ENCODE results near the gene SELENBP1. TPM values are rescaled to one million over a fixed set of nuclear protein-coding genes. Genes with fewer than 3 reads are reported as not detected.
"Not testable (repeated sequence)": the region's sequence is repeated elsewhere in the genome, so short reads cannot be mapped to it uniquely, and the experiment has no call there.

SELENBP1 gene
- polyA plus RNA-seq, 1 donor from 2014 or later: not detected

DNA sequence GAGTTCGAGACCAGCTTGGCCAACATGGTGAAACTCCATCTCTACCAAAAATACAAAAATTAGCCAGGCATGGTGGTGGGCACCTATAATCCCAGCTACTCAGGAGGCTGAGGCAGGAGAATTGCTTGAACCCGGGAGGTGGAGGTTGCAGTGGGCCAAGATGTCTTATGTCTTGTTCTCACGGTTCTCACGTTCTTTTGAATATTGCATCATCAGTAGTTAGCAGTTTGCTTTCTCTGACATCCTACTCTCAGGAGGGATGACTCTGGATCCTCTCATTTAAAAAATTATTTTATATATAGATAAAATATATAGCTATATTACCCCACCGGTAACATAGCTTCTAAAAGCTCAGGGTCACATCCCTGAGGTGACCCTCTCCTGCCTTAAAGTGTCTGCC is 23.8 kb upstream of the SELENBP1 start:
- H3K9me3 ChIP-seq (ENCODE audit: low read length); H3K9me2 ChIP-seq (ENCODE audit: insufficient read depth, low read length); H3K4me2 ChIP-seq (ENCODE audit: low read length); H4K20me1 ChIP-seq (ENCODE audit: insufficient read depth); H3K27me3 ChIP-seq (ENCODE audit: insufficient read depth, low read depth, low read length); H3F3A ChIP-seq (ENCODE audit: insufficient read depth, low read length, poor library complexity, severe bottlenecking); H3K9ac ChIP-seq (ENCODE audit: low read length); H3K4me3 ChIP-seq (ENCODE audit: low read length); H2AFZ ChIP-seq (ENCODE audit: low read depth, low read length); H3K36me3 ChIP-seq (ENCODE audit: insufficient read depth, low read length); H3K27ac ChIP-seq (ENCODE audit: low read length): not testable (repeated sequence)
- H3K79me2 ChIP-seq (replicated peaks; ENCODE audit: insufficient read depth, low read length): peaks cover 14% of the 10 kb centered on the region

DNA sequence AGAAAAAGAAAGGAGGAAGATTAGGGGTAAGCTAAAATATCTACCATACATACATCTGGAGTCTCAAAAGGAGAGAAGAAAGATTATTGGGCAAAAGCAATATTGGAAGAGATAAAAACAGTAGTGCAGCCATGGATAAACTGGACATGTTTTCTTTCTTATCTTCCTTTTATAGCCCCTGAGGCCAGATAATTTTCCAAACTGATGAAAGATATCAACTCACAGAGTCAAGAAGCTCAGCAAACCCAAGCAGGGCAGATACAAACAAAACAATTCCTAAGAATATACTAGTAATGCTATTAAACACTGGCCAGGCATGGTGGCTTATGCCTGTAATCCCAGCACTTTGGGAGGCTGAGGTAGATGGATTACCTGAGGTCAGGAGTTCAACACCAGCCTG is 21.1 kb upstream of the SELENBP1 start:
- Histone ChIP-seq H3K79me2 (replicated peaks; ENCODE audit: insufficient read depth, low read length) (no peaks in the 10 kb centered on the region), H3K9ac (ENCODE audit: low read length) (no peak overlapping the region), H3K4me3 (ENCODE audit: low read length) (no peak overlapping the region), H3K27me3 (ENCODE audit: insufficient read depth, low read depth, low read length) (no peaks in the 10 kb centered on the region), H3K9me3 (ENCODE audit: low read length) (no peaks in the 10 kb centered on the region), H3K36me3 (ENCODE audit: insufficient read depth, low read length) (no peaks in the 10 kb centered on the region), H3K9me2 (ENCODE audit: insufficient read depth, low read length) (no peaks in the 10 kb centered on the region), H3F3A (ENCODE audit: insufficient read depth, low read length, poor library complexity, severe bottlenecking) (no peaks in the 10 kb centered on the region), H2AFZ (ENCODE audit: low read depth, low read length) (no peak overlapping the region), H3K27ac (ENCODE audit: low read length) (no peak overlapping the region), H4K20me1 (ENCODE audit: insufficient read depth) (no peaks in the 10 kb centered on the region), H3K4me2 (ENCODE audit: low read length) (no peak overlapping the region)
- TF ChIP-seq SMC3 (conservative IDR thresholded peaks at IDR 0.05; ENCODE audit: poor library complexity): no peak
- no peak for TF ChIP-seq EP300 (conservative IDR thresholded peaks at IDR 0.05; ENCODE audit: poor library complexity, severe bottlenecking)
- TF ChIP-seq TAF1 (IDR thresholded peaks at IDR 0.05; ENCODE audit: low read depth): no peak
- TF ChIP-seq, protein P1, sequence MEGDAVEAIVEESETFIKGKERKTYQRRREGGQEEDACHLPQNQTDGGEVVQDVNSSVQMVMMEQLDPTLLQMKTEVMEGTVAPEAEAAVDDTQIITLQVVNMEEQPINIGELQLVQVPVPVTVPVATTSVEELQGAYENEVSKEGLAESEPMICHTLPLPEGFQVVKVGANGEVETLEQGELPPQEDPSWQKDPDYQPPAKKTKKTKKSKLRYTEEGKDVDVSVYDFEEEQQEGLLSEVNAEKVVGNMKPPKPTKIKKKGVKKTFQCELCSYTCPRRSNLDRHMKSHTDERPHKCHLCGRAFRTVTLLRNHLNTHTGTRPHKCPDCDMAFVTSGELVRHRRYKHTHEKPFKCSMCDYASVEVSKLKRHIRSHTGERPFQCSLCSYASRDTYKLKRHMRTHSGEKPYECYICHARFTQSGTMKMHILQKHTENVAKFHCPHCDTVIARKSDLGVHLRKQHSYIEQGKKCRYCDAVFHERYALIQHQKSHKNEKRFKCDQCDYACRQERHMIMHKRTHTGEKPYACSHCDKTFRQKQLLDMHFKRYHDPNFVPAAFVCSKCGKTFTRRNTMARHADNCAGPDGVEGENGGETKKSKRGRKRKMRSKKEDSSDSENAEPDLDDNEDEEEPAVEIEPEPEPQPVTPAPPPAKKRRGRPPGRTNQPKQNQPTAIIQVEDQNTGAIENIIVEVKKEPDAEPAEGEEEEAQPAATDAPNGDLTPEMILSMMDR (IDR thresholded peaks at IDR 0.05; ENCODE audit: poor library complexity, severe bottlenecking): no peak
- no peak for TF ChIP-seq MXI1 (conservative IDR thresholded peaks at IDR 0.05; ENCODE audit: poor library complexity, severe bottlenecking)
- TF ChIP-seq RAD21 (conservative IDR thresholded peaks at IDR 0.05): no peak
- TF ChIP-seq, protein P2, sequence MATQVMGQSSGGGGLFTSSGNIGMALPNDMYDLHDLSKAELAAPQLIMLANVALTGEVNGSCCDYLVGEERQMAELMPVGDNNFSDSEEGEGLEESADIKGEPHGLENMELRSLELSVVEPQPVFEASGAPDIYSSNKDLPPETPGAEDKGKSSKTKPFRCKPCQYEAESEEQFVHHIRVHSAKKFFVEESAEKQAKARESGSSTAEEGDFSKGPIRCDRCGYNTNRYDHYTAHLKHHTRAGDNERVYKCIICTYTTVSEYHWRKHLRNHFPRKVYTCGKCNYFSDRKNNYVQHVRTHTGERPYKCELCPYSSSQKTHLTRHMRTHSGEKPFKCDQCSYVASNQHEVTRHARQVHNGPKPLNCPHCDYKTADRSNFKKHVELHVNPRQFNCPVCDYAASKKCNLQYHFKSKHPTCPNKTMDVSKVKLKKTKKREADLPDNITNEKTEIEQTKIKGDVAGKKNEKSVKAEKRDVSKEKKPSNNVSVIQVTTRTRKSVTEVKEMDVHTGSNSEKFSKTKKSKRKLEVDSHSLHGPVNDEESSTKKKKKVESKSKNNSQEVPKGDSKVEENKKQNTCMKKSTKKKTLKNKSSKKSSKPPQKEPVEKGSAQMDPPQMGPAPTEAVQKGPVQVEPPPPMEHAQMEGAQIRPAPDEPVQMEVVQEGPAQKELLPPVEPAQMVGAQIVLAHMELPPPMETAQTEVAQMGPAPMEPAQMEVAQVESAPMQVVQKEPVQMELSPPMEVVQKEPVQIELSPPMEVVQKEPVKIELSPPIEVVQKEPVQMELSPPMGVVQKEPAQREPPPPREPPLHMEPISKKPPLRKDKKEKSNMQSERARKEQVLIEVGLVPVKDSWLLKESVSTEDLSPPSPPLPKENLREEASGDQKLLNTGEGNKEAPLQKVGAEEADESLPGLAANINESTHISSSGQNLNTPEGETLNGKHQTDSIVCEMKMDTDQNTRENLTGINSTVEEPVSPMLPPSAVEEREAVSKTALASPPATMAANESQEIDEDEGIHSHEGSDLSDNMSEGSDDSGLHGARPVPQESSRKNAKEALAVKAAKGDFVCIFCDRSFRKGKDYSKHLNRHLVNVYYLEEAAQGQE (IDR thresholded peaks at IDR 0.05; ENCODE audit: borderline replicate concordance): no peak
- no peak for TF ChIP-seq POLR2AphosphoS5 (IDR thresholded peaks at IDR 0.05)
- no peak for TF ChIP-seq EZH2 (IDR thresholded peaks at IDR 0.05; ENCODE audit: borderline replicate concordance, insufficient read depth, low read length, poor library complexity, severe bottlenecking)

DNA sequence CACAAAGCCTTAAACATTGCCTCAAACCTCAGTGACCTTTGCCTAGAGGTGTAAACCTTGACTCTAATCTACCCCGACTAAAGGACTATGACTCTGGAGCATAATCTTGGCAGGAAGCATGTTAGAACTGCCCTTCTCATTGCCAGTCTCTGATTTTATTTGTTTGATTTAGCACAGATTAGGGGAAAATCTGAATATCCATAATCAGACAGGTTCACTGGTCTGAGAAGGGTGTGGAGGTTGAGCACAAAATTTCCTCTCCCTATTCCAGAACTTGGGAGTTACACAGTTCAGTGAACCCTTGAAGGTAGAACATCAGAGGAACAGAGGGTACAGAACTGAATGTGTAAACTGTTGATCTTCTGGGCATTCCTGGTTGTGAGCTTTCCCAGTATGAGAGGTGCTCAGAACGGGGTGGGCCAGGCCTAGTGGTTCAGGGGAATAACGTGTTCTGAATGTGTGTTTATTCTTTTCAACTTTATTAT is 18.6 kb upstream of the SELENBP1 start:
- no peaks in the 10 kb centered on the region for H3F3A ChIP-seq (ENCODE audit: insufficient read depth, low read length, poor library complexity, severe bottlenecking)
- TF ChIP-seq EP300 (conservative IDR thresholded peaks at IDR 0.05; ENCODE audit: poor library complexity, severe bottlenecking) (no peak), RAD21 (conservative IDR thresholded peaks at IDR 0.05) (no peak), SMC3 (conservative IDR thresholded peaks at IDR 0.05; ENCODE audit: poor library complexity) (no peak), EZH2 (IDR thresholded peaks at IDR 0.05; ENCODE audit: borderline replicate concordance, insufficient read depth, low read length, poor library complexity, severe bottlenecking) (no peak), TAF1 (IDR thresholded peaks at IDR 0.05; ENCODE audit: low read depth) (no peak)
- TF ChIP-seq, protein P2 (IDR thresholded peaks at IDR 0.05; ENCODE audit: borderline replicate concordance): no peak
- no peaks in the 10 kb centered on the region for H4K20me1 ChIP-seq (ENCODE audit: insufficient read depth)
- no peak overlapping the region for H3K9ac ChIP-seq (ENCODE audit: low read length)
- H3K27me3 ChIP-seq (ENCODE audit: insufficient read depth, low read depth, low read length): no peaks in the 10 kb centered on the region
- no peaks in the 10 kb centered on the region for H3K79me2 ChIP-seq (replicated peaks; ENCODE audit: insufficient read depth, low read length)
- H3K27ac ChIP-seq (ENCODE audit: low read length): no peak overlapping the region
- H3K36me3 ChIP-seq (ENCODE audit: insufficient read depth, low read length): no peaks in the 10 kb centered on the region
- H3K9me3 ChIP-seq (ENCODE audit: low read length): no peaks in the 10 kb centered on the region
- no peak overlapping the region for H2AFZ ChIP-seq (ENCODE audit: low read depth, low read length)
- no peak overlapping the region for H3K4me3 ChIP-seq (ENCODE audit: low read length)
- H3K9me2 ChIP-seq (ENCODE audit: insufficient read depth, low read length): no peaks in the 10 kb centered on the region
- H3K4me2 ChIP-seq (ENCODE audit: low read length): no peak overlapping the region
